Measurements from ENCODE around the gene MNAT1.

The MNAT1 gene

DNA sequence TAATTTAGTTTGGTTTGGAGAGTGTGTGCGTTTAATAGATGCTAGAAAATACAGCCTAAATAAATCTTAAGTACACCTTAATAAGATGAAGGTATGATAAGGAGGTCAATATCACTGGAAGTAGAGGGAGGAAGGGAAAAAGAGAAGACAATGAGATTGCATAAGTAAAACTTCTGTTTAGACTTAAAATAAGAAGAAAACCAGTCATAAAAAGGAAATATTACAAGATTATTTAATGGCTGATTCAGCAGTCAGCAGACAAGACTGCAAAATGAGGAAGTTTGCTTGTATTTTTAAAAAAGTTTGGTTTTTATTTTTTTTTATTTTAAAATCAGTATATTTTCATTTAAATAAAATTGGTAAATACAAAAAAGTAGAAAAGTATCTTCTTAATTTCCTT, 249.6 kb downstream of the MNAT1 start:
- no peak for DNase-seq (ENCODE audit: extremely low read depth, low read depth)
- no peak for TF ChIP-seq CTCF (IDR thresholded peaks at IDR 0.05; ENCODE audit: low read depth, low read length)

DNA sequence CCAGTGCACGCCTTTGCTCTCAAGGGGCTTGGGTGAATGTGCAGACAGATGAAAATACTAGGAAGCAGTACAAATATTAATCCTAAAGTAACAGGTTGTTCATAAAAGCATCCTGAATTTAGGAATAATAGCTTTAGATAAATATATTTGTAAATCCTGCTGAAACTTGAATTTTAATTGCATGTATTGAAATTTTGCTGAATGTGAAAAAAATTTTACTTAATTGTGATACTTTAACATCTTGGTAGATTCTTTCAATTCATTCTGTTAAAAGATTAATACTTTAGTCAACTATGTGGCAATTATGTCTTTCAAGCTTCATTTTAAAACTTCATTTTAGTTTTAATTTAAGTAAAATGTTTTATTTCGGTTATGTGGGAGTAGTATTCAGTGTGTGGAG, 251.9 kb downstream of the MNAT1 start:
- no peak for DNase-seq (ENCODE audit: extremely low read depth, low read depth)
- TF ChIP-seq CTCF (IDR thresholded peaks at IDR 0.05; ENCODE audit: low read depth, low read length): no peak

DNA sequence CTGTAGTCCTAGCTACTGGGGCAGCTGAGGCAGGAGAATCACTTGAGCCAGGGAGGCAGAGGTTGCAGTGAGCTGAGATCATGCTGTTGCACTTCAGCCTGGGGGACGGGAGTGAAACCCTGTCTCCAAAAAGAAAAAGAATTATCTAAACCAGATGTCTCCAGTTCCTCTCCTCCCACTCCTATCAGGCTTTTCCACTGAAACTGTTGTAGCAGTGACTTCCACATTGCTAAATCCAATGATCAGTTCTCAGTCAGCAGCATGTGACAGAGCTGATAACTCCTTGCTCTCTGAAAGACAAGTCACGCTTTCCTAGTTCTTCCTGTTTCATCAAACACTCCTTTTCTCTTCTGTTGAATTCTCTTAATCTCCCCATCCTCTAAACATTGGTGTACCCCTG, 255.0 kb downstream of the MNAT1 start:
- TF ChIP-seq CTCF (IDR thresholded peaks at IDR 0.05; ENCODE audit: low read depth, low read length): no peak
- DNase-seq (ENCODE audit: extremely low read depth, low read depth): peak; percentile 37

DNA sequence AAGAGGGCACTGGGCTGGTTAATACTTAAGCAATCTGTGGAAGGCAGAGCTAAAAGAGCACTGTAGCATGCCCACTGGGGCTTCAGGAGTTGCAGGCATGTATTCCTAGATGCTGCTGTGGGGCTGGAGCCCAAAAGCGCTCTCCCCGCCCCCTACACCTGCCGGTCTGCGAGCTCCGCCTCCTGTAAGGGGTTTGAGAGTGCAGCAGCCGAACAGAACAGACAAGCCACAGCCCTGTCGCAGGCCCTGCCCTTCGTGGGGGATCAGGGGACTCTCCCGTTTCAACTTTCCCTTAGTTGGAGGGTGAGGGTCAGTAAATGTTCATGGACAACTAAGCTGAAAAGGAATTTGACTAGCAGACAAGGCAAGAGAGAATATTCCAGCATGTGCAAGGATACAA, 264.1 kb downstream of the MNAT1 start:
- DNase-seq (ENCODE audit: extremely low read depth, low read depth): no peak

GRCh38 chr14:60999536-60999935, 265.0 kb downstream of the MNAT1 start:
- TF ChIP-seq CTCF (IDR thresholded peaks at IDR 0.05; ENCODE audit: low read depth, low read length): no peak
- DNase-seq (ENCODE audit: extremely low read depth, low read depth): no peak

More for the DNA sequence above, 264.1 kb downstream of the MNAT1 start:
- TF ChIP-seq CTCF (IDR thresholded peaks at IDR 0.05; ENCODE audit: low read depth, low read length): no peak

DNA sequence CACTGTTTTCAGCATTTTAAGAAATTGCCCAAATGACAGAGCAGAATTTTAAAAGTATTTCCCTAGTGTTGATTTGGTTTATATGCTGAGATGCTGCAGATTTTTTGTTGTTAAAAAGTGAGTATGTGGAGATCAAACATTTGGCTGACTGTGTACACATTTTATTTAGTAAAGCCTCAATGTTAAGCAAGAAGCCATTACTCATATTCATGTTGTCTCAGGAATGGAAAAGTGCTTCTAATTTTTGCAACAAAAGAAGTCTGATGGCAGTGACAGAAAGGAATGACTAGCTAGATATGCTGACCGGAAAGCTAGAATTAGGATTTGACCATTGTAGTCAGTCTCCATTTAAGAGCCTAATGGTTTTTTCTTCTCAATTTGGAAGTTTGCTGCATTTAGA, 269.0 kb downstream of the MNAT1 start:
- no peak for DNase-seq (ENCODE audit: extremely low read depth, low read depth)
- no peak for TF ChIP-seq CTCF (IDR thresholded peaks at IDR 0.05; ENCODE audit: low read depth, low read length)

- TF ChIP-seq CTCF (IDR thresholded peaks at IDR 0.05; ENCODE audit: low read depth, low read length): no peak
- no peak for DNase-seq (ENCODE audit: extremely low read depth, low read depth)
Observed at GRCh38 chr14:61019537-61019936, 285.0 kb downstream of the MNAT1 start.

All from AG09319 (cell line).